ENCODE data around the gene DEPDC5. TPM values are rescaled to one million over a fixed set of nuclear protein-coding genes. Genes with fewer than 3 reads are reported as not detected.

The DEPDC5 gene
- total and polyA plus RNA-seq, 2 of the 8 experiments (the other 6 are each of a cell fraction or from before 2014, with no cell fraction given): 18.3 to 26.5 TPM

DNA sequence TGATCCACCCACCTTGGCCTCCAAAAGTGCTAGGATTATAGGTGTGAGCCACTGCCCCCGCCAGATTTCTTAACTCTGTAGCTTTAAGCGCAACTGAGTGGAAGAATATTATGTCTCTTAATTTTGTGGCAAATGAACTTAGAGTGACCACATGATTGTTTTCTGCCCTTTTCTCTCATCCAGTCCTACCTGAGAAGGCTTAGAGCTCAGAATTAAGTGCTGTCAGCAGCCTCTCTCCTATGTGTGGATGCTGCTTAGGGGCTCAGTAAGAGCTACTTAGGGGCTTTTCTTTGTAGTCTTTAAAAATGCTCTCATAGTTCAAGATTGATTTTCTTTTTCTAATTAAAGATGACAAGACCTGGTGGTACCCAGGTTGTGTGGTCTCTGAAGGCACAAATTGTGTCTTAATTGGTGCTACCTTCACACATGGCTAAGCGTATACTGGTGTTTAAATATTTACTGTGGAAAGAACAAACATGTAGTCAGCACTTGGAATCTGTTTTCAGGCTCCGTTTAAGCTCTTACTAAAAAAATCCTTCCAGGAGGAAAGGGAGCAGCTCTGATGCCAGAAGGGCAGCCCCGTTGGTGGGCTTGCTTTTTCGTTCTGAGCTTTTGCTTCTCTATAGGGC lies 59.3 kb downstream of the DEPDC5 start (continued):
- TF ChIP-seq, protein P1, sequence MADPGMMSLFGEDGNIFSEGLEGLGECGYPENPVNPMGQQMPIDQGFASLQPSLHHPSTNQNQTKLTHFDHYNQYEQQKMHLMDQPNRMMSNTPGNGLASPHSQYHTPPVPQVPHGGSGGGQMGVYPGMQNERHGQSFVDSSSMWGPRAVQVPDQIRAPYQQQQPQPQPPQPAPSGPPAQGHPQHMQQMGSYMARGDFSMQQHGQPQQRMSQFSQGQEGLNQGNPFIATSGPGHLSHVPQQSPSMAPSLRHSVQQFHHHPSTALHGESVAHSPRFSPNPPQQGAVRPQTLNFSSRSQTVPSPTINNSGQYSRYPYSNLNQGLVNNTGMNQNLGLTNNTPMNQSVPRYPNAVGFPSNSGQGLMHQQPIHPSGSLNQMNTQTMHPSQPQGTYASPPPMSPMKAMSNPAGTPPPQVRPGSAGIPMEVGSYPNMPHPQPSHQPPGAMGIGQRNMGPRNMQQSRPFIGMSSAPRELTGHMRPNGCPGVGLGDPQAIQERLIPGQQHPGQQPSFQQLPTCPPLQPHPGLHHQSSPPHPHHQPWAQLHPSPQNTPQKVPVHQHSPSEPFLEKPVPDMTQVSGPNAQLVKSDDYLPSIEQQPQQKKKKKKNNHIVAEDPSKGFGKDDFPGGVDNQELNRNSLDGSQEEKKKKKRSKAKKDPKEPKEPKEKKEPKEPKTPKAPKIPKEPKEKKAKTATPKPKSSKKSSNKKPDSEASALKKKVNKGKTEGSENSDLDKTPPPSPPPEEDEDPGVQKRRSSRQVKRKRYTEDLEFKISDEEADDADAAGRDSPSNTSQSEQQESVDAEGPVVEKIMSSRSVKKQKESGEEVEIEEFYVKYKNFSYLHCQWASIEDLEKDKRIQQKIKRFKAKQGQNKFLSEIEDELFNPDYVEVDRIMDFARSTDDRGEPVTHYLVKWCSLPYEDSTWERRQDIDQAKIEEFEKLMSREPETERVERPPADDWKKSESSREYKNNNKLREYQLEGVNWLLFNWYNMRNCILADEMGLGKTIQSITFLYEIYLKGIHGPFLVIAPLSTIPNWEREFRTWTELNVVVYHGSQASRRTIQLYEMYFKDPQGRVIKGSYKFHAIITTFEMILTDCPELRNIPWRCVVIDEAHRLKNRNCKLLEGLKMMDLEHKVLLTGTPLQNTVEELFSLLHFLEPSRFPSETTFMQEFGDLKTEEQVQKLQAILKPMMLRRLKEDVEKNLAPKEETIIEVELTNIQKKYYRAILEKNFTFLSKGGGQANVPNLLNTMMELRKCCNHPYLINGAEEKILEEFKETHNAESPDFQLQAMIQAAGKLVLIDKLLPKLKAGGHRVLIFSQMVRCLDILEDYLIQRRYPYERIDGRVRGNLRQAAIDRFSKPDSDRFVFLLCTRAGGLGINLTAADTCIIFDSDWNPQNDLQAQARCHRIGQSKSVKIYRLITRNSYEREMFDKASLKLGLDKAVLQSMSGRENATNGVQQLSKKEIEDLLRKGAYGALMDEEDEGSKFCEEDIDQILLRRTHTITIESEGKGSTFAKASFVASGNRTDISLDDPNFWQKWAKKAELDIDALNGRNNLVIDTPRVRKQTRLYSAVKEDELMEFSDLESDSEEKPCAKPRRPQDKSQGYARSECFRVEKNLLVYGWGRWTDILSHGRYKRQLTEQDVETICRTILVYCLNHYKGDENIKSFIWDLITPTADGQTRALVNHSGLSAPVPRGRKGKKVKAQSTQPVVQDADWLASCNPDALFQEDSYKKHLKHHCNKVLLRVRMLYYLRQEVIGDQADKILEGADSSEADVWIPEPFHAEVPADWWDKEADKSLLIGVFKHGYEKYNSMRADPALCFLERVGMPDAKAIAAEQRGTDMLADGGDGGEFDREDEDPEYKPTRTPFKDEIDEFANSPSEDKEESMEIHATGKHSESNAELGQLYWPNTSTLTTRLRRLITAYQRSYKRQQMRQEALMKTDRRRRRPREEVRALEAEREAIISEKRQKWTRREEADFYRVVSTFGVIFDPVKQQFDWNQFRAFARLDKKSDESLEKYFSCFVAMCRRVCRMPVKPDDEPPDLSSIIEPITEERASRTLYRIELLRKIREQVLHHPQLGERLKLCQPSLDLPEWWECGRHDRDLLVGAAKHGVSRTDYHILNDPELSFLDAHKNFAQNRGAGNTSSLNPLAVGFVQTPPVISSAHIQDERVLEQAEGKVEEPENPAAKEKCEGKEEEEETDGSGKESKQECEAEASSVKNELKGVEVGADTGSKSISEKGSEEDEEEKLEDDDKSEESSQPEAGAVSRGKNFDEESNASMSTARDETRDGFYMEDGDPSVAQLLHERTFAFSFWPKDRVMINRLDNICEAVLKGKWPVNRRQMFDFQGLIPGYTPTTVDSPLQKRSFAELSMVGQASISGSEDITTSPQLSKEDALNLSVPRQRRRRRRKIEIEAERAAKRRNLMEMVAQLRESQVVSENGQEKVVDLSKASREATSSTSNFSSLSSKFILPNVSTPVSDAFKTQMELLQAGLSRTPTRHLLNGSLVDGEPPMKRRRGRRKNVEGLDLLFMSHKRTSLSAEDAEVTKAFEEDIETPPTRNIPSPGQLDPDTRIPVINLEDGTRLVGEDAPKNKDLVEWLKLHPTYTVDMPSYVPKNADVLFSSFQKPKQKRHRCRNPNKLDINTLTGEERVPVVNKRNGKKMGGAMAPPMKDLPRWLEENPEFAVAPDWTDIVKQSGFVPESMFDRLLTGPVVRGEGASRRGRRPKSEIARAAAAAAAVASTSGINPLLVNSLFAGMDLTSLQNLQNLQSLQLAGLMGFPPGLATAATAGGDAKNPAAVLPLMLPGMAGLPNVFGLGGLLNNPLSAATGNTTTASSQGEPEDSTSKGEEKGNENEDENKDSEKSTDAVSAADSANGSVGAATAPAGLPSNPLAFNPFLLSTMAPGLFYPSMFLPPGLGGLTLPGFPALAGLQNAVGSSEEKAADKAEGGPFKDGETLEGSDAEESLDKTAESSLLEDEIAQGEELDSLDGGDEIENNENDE (IDR thresholded peaks at IDR 0.05; ENCODE audit: insufficient replicate concordance, low read length): no peak
